Hepatocyte (in vitro differentiated cells): Measurements from ENCODE around the gene KRTAP6-2.

ENCODE experiments used
- CTCF ChIP-seq: fragments of 200-600 bp; sonication (generic); IDR thresholded peaks from 2 replicates; pipeline ENCODE4 v1.5.1; 2016; ENCODE audit warnings: antibody characterized with exemption, mild to moderate bottlenecking; ENCODE audit not compliant: poor library complexity
- EZH2 ChIP-seq: fragments of 200-600 bp; sonication (generic); IDR thresholded peaks from 2 replicates; pipeline ENCODE4 v1.6.1; 2016; ENCODE audit warnings: antibody characterized with exemption, mild to moderate bottlenecking, borderline replicate concordance

DNA sequence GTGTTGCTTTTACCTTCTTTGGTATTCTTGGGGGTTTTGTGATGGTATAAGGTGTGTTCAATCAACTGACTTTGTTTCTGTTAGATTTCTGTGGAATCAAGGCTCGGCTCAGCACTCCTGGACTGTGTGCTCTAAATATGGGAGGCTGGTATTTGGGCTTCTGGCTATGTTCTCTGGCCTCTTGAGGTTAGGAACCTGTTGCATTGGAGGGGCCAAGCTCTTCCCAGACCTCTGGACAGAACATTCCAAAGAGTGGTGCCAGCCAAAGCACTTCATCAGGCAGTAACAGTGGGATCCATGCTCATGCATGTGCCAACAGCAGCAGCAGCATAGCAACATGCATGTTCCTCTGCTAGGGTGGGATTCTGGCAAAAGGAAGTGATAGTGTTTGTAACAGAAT, 45.9 kb downstream of the KRTAP6-2 start:
- TF ChIP-seq CTCF = no peak
- no peak for TF ChIP-seq EZH2
